GM21825 (cell line): Measurements from ENCODE around the gene THAP10.
"Not testable (repeated sequence)": the region's sequence is repeated elsewhere in the genome, so short reads cannot be mapped to it uniquely, and the experiment has no call there.

ENCODE experiments used
- ATAC-seq: cut with Tn5 transposase; IDR thresholded peaks from one replicate; pipeline ENCODE4 v1.9.1; 2021; ENCODE audit warnings: mild to moderate bottlenecking, moderate library complexity; ENCODE audit not compliant: unreplicated experiment

Gene THAP10

DNA sequence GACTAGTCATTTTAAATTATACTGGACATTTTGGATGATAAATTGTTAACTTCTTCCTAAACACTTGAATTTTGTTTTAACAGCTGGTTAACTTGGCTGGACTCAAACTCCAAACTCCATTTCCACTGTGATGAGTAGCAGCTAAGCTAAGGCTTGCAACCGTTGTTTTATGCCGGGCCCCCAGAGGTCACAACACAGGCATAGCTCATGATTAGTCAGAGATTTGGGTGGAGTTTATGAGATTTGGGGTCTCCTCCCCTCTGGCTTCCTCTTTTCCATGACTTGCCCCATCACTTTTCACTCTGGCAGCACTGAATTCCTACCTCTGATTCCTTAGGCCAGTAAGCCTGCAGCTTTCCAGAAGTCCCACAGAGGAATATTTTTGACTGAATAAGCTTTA, 12.8 kb downstream of the THAP10 start:
- no peak for ATAC-seq

DNA sequence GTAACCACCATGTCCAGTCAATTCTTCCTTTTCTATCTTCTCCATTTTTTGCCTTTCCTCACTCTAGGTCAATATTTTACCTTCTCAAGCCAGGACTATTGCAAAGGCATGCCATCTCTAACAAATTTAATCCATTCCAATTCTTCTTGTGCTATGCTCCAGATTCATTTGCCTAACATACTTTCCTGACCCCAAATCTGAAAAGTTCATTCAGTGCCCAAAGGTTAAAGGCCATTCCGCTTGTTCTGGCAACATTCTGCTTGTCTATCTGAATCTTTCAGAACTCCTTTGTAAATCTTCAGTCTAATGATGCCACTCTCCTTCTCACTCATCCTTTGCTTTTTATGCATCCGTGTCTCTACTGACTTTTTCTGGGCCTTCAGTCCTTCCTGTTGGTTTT, 15.6 kb downstream of the THAP10 start:
- no peak for ATAC-seq

DNA sequence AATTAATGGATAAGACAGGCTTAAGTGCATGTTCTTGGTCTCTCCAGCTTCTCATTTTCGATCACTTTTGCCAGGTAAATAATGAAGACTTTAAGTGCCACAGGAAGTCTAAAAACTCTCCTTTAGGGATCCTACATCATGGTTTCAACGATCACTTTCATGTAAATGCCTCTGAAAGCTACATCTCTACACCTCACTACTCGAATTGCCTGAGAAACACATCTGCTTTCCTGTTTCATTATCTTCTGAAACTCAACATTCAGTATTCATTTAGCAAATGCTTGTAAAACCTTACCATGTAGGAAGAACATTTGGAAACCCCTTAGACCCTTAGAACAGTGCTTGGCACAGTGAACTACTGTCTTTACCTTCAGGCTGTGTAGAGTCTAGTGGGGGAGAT, 16.2 kb downstream of the THAP10 start:
- ATAC-seq: no peak

DNA sequence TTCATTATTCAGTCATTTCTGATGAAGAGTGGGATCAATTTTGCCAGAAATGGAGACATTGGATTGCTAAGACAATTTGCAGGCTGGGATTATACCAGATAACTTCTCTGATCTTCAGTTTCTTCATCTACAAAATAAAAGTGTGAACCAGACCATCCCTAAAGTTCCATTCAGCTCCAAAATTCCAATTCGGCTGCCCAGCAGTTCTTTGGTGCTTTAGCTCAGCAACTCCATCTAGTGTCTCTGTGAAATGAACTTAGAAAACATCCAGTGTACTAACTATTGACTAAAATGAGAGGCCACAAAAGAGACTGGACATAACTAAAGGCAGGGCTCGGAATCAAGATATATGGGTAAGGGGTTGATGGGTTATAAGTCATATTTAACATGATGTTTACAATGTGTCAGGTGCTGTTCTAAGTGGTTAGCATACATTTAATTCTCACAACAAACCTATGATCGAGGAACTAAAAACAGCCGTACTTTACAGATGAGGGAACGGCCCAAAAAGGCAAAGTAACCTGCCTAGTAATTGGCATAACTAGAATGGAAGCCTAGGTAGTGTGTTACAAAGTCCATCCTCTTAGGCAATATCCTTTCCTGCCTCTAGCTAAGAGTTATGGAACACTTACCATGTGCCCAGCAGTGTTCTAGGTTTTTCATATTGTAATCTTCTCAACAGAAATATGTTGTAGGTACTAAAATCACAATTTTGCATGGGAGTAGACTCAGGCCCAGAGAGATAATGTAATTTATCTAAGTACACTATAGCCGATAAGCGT, 17.0 kb downstream of the THAP10 start:
- ATAC-seq: no peak

DNA sequence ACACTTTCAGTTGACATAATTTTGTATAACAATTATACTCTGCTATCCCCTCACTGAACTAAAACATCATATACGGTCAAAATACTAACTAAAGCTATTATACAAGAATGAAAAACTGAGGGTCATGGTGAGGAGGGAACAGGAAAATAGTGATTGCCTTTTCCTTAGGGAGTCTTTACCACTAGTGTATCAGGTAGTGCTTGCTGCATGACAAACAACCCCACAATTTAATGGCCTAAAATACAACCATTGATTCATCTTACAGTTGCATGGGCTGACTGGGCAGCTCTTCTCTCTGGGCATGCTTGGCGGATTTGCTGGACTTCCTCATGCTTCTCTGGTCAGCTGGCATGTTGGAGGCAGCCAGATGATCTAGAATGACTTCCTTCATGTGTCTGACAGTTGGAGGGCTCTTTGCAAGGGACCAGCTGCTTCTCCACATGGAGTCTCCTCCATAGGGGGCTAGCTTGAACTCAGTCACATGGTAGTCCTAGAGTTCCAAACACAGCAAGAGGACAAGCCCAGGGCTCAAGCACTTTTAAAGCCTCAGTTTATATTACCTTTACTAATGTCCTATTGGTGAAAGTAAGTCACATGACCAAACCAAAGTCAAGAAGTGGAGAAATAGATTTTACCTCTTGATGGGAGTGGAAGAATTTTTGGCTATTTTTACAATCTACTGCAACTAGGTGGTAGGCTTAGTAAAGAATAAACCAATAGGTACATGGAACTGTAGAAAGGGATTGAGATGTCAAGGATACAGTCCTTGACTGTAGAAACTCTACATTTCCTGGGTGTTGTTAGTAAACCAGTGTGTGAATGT, 18.8 kb downstream of the THAP10 start:
- no peak for ATAC-seq

DNA sequence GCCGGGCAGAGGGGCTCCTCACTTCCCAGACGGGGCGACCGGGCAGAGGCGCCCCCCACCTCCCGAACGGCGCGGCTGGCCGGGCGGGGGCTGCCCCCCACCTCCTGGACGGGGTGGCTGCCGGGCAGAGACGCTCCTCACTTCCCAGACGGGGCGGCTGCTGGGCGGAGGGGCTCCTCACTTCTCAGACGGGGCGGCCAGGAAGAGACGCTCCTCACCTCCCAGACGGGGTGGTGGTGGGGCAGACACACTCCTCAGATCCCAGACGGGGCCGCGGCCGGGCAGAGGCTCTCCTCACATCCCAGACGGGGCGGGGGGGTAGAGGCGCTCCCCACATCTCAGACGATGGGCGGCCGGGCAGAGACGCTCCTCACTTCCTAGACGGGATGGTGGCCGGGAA, 20.7 kb downstream of the THAP10 start:
- not testable (repeated sequence) for ATAC-seq

DNA sequence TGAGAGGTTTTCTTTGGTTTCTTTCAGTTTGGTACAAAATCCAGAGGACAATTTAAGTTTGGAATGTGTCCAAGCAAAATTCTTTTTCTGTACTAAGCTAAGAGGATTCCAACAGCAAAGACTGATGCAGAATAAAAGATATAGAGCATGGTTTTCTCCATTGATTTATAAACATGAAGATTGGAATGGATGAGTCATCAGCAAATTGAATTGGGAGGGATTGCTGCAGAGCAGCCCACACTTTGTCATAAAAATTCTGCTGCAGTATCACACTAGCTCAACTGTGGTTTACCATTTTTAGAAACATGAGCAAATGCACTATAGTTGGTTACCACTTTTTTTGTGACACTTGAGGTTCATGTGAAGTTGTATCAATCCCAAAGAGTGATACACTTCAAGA, 22.2 kb downstream of the THAP10 start:
- ATAC-seq: no peak

DNA sequence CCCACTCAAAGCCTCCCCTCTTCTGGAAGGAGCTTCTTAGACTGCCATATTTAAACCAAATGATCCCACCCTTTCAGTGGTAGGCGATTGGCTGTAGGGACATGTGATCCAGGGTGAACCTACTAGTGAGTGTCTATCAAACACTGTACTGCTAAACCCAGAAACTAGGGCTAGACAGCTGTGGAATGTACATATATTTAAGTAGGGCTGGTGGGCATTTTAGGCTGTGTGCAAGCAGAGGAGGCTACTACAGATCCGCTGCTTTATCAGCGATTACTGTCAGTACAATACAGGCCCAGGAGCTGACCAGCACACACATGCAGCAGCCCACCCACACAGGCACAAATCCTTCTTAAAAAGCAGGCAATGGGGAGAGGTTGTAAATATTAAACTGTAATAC, 22.9 kb downstream of the THAP10 start:
- no peak for ATAC-seq

DNA sequence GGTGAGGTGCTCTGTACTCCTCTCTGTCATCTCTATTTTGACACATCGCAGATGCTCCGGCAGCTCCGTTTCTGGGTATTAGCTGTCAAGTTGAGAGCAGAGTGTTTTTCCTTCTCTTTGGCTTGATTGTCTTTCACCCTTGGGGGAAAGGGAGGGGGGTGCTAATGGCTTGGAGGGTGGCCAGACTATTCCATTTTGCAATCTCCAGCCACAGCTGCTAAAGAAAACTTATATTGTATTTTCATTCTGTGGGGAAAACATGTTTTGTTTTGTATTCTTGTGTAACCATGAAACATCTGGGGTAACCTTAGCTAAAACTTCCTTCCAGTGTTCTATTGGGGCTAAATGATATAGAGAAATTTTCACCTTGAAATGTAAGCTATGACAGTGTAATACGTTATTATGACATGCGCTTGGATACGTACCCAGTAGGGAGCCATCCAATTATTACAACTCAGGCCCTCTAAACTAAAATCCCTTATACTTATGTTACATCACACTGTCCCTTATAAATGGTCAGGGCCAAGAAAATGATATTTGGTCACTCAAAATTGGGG, 24.2 kb downstream of the THAP10 start:
- ATAC-seq: no peak

DNA sequence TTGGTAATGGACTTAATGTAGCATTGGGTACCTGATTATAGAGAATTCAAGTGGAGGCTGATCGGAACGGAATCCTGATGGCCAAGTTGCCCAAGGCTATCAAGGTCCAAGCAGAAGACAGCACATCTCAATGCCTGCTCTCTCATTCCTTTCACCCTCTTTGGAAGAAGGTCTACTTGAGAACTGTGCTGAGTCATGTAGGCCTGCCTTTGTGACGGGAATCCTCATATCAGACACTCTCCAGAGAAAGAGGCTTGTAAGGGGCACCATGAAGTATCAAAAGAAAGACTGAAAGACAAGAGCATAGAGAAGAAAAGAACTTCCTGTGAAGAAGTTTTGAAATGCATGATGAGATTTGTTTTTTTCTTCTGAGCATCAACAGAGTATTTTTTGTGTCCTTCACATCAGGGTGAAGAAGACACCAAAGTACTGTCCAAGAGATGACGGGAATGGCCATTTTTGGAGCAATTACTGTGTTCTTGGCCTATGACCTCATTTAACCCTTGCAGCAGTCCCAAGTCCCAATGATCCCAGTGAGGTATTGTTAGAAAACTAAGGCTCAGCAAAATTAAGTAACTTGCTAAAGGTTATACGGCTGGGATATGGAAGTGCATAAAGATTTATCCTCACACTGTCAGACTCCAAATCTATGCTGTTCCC, 25.1 kb downstream of the THAP10 start:
- no peak for ATAC-seq

DNA sequence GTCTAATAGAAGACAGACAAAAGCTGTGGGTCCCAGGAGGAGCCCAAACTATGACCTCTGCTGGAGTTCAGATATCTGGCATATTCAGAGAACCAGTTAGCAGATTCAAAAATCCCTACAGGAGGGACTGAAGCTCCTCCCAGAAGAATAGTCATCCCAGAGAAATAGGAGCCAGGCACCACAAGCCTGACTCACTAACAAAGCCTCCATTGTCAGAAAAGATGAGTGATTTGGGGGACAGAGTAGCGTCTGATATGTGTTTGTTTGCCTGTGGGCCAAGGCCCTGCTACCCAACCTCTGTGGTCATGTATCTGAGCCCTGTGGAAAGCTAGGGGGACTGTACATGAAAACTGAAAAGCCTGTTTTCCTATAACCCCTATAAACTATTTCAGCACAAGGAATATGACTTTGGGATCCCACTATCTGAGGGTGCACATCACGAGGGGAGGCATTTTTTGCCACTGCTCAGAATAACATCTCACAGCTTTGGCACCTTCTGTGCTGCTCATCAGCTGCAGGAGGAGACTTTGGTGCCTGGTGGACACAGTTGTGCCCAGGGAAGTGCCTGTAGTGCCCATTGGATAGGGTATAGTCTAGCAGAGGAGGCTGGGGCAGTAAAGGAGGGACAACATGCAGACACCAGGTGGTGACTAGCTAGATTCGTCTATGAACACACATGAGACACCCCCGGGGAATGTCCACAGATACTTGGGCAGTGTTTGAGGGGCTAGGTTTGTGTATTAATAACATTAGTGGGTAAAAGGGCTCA, 28.6 kb downstream of the THAP10 start:
- no peak for ATAC-seq

DNA sequence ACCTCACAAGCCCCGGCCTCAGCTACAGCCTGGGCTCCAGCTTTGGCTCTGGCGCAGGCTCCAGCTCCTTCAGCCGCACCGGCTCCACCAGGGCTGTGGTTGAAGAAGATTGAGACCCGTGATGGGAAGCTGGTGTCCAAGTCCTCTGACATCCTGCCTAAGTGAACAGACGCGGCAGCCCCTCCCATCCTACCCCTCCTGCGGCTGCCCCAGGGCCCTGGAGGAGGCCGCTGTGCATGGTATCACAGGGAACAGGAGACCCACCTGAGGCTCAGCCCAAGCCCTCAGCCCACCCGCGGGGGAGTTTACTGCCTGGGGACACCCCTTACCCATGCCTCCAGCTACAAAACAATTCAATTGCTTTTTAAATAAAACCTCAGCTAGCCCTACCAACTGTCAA, 32.2 kb downstream of the THAP10 start:
- ATAC-seq: no peak

DNA sequence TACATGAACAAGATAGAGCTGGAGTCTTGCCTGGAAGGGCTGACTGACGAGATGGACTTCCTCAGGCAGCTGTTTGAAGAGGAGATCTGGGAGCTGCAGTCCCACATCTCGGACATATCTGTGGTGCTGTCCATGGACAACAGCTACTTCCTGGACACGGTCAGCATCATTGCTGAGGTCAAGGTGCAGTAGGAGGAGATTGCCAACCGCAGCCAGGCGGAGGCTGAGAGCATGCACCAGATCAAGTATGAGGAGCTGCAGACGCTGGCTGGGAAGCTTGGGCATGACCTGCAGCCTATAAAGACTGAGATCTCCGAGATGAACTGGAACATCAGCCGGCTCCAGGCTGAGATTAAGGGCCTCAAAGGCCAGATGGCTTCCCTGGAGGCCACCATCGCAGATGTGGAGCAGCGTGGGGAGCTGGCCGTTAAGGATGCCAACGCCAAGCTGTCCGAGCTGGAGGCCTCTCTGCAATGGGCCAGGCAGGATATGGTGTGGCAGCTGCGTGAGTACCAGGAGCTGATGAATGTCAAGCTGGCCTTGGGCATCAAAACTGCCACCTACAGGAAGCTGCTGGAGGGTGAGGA, 32.8 kb downstream of the THAP10 start:
- ATAC-seq: no peak

DNA sequence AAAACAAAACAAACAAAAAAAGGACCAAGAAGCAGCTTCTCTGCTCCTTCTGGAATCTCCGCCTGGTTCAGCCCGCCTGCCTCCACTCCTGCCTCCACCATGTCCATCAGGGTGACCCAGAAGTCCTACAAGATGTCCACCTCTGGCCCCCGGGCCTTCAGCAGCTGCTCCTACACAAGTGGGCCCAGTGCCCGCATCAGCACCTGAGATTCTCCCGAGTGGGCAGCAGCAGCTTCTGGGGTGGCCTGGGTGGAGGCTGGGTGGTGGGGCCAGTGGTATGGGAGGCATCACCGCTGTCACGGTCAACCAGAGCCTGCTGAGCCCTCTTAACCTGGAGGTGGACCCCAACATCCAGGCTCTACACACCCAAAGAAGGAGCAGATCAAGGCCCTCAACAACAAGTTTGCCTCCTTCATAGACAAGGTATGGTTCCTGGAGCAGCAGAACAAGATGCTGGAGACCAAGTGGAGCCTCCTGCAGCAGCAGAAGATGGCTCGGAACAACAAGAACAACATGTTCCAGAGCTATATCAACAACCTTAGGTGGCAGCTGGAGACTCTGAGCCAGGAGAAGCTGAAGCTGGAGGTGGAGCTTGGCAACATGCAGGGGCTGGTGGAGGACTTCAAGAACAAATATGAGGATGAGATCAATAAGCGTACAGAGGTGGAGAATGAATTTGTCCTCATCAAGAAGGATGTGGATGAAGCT, 33.5 kb downstream of the THAP10 start:
- not testable (repeated sequence) for ATAC-seq

DNA sequence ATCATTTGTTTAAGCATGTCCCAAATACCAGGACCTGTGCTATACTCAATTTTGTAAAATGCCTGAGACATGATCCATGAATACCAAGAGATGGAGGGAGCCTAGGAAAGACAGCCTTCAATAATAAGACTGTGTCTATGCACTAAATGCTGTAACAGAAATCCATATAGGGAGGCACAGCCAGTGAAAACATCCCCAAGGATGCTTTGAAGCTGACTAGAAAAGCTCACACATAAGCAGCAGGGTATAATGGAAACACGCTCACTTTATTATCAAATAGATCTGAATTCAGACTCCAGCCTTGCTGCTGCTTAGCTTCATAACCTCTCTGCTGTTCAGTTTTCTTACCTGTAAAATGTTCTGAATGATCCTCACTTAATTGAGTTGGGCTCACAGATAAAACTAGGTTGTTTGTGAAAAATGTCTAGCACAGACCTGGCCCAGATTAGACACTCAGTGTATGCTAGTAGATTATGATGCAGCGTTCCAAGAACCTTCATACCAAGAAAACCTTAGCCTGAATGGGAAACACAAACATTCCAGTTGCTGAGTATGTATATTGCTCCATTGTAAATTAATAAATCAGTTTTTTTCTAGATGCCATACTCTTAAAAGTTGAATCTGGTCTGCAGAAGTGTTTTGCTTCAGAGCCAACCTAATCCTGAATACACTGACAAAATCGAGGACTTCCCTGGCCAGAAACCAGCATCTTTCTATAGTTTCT, 34.5 kb downstream of the THAP10 start:
- ATAC-seq: no peak

DNA sequence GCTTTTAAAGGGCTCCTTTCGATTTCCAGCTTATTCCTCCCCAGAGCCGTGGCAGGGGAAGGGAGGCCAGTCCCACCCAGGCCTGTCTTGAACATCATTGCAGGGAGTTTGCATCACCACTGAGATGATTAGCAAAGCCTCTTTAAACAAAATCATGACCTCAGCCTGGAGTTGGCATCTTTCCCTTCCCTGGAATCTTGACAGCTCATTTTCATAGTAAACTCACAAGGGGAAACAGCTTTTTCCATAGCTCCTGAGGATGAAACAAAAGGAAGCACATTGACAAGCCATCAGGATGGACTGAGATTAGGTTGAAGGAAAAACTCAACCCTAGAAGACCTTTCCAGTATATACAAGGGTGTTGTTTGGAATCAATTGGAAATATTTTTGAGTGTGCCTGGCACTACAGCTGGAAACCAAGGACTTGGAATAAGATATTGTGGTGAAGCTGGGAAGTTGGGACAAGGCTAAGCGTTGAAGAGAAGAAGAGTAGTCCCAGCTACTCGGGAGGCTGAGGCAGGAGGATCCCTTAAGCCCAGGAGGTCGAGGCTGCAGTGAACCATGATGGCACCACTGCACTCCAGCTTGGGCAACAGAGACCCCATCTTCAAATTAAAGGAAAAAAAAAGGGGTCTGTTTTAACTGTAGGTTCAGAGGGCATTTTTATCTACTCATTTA, 35.2 kb downstream of the THAP10 start:
- ATAC-seq: no peak

DNA sequence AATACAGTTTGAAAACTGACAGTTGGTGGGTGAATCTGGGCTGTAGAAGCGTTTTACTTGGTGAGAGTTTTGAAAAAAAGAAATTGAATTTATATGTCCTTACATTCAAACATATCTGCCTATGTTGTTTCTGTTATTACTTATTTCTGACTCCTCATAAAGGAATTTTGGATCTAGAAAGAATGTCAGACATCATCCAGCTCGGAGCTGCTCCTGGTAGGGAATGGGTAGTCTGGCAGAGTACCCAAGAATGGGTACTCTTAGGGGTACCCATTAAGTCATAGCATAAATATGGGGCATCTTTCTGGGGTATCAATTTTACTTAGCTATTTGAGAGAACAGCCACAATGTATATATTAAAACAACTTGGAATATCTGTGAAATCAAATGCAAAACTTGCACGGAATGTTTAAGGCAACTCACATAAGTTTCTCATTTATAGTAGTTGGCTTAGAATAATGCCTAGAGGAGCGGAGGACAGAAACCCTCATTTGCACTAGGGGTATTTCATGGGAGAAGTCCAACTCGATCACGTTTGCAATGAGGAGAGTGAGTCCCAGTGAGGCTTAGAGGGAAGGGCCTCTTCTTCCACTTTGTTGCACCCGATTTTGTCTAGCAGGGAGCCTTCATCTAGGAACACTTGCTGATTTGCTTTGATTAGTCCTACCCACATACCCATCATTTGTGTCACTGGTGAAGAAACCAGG, 35.9 kb downstream of the THAP10 start:
- no peak for ATAC-seq

DNA sequence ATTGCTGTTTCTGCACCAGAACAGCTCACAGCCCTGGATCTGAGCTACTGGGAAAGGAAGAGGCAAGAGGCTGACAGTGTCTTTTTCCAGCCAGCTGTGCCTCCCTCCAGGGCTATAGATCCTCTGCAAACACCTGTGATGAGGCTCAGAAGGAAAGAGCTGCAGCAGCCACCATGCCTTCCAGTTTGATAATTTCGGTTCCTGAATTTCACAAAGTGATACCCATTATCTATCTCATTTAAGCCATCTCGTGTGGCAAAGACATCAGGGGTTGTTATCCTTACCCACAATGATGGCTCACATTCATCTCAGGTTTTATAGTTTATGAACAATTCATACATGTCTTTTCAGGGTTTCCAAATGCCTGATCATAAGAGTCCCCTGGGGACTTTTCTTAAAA, 36.5 kb downstream of the THAP10 start:
- no peak for ATAC-seq
